Transverse colon (tissue), 4 donors: ENCODE measurements around the gene THAP7. TPM values are rescaled to one million over a fixed set of nuclear protein-coding genes. Genes with fewer than 3 reads are reported as not detected.

ENCODE experiments used
- DNase-seq: peaks from one replicate; pipeline ENCODE4 v3.0.0-alpha.2; 2019
- H3K27ac ChIP-seq, 4 donors: fragments of 200-600 bp; sonication (generic); 2 replicates each; pipeline ENCODE4 v1.5.1; 2016 to 2018; ENCODE audit warnings: inconsistent platforms in 4 of 4
- H3K27me3 ChIP-seq: fragments of 200-600 bp; sonication (generic); 2 replicates; pipeline ENCODE4 v1.5.1; 2017; ENCODE audit warnings: inconsistent platforms
- H3K36me3 ChIP-seq, 4 donors: fragments of 200-600 bp; sonication (generic); 2 replicates each; pipeline ENCODE4 v1.5.1; 2017 to 2019; ENCODE audit warnings: inconsistent platforms in 4 of 4
- H3K4me1 ChIP-seq, 4 donors: fragments of 200-600 bp; sonication (generic); 2 replicates each; pipeline ENCODE4 v1.5.1; 2017 to 2020; ENCODE audit warnings: inconsistent platforms in 4 of 4
- H3K4me3 ChIP-seq, 4 donors: fragments of 200-600 bp; sonication (generic); 1 replicate in 1 of 4; 2 replicates in 3 of 4; pipeline versions ENCODE4 v1.5.1 to v1.6.1; 2017 to 2019; ENCODE audit warnings: inconsistent platforms in 4 of 4
- H3K9me3 ChIP-seq, 2 donors: fragments of 200-600 bp; sonication (generic); 2 replicates each; pipeline ENCODE4 v1.5.1; 2017 to 2019; ENCODE audit warnings: inconsistent platforms in 2 of 2
- CTCF ChIP-seq, 5 experiments: fragments of 200-600 bp in 3 of 5; fragments of 450-650 bp in 2 of 5; sonication (generic) in 3 of 5; IDR thresholded peaks; 1 replicate in 2 of 5; 2 replicates in 3 of 5; pipeline ENCODE4 v1.5.1; 2016 to 2017; ENCODE audit warnings: antibody characterized with exemption in 5 of 5, inconsistent platforms in 3 of 5, mild to moderate bottlenecking in 2 of 5, moderate library complexity in 1 of 5
- EP300 ChIP-seq: sonication (generic); formaldehyde crosslinking; IDR thresholded peaks from one replicate; pipeline ENCODE4 v1.6.1; 2017; ENCODE audit warnings: antibody characterized with exemption, low read depth
- POLR2A ChIP-seq: fragments of 450-650 bp; IDR thresholded peaks from one replicate; pipeline ENCODE4 v1.6.1; 2016; ENCODE audit warnings: antibody characterized with exemption, mild to moderate bottlenecking, moderate library complexity
- POLR2AphosphoS5 ChIP-seq, 3 donors: sonication (generic); formaldehyde crosslinking; IDR thresholded peaks; one replicate each; pipeline ENCODE4 v1.6.1; 2016; ENCODE audit warnings: antibody characterized with exemption in 3 of 3
- WGBS, 2 donors: methylation state at CpG; one replicate each; pipeline ENCODE4 v1.1.5; 2018; ENCODE audit warnings: low coverage in 1 of 2; 5-methylcytosine and 5-hydroxymethylcytosine counted together
- in situ Hi-C, 4 donors: fragments of 200-750 bp; cut with MboI; loops; one replicate each; pipeline versions ENCODE4 v1.15.0 to v1.15.1; 2017; ENCODE audit warnings: low sequenced_read_pairs in 3 of 4, low pct_ligation_motif_present in 1 of 4, low pct_unique_long_range_greater_than_20kb in 1 of 4
- intact Hi-C: fragments of 100-400 bp; cut with DNase I; formaldehyde crosslinking; loops from one replicate; pipeline ENCODE4 v1.15.1; 2023; ENCODE audit warnings: low total_unique reads
- total RNA-seq, 4 donors: library from RNA; depleted of rRNA; stranded (reverse); fragments of >200 nt; gene quantifications; one replicate each; pipeline ENCODE4 v1.1.0, GENCODE V29; 2016

THAP7 gene
- total RNA-seq, 4 donors from 2014 or later: 27.0 to 51.5 (median 32.7) TPM

GRCh38 chr22:21014726-21015465 lies 13.0 kb upstream of the THAP7 start, which contains the start of gene P2RX6:
Gene P2RX6 (plus strand): TSS chr22:21015165. CDS start chr22:21015175, 10 bp downstream.
- in situ Hi-C loops: no loop called here
- H3K4me3 ChIP-seq: peak within 1 kb of the TSS; percentile 20 to 47 (median 33)
- 14 to 39% methylated on average over 3 to 12 of the region's 12 CpGs for WGBS, 2 donors
- no peak for TF ChIP-seq EP300
- TF ChIP-seq POLR2A: peak; percentile 34
- no peak for TF ChIP-seq CTCF (IDR thresholded peaks at IDR 0.05)
- peak in 2 of 3 donors; percentile 27 to 39 for TF ChIP-seq POLR2AphosphoS5 (IDR thresholded peaks at IDR 0.05)
- intact Hi-C loops: no loop called here
- DNase-seq: peak; percentile 52
- no peaks in the 10 kb centered on the region for H3K36me3 ChIP-seq
- no peaks in the 10 kb centered on the region for H3K9me3 ChIP-seq
- peak within 1 kb of the TSS; percentile 58 to 81 (median 72) for H3K27ac ChIP-seq
- H3K27me3 ChIP-seq: no peaks in the 10 kb centered on the region
- H3K4me1 ChIP-seq: peaks cover 14 to 27% (median 20%) of the 10 kb centered on the region in 4 donors

GRCh38 chr22:21014202-21014725 lies 12.3 kb upstream of the THAP7 start:
- DNase-seq: peak; percentile 89
- TF ChIP-seq POLR2A (no peak), EP300 (no peak), CTCF (IDR thresholded peaks at IDR 0.05) (no peak), POLR2AphosphoS5 (IDR thresholded peaks at IDR 0.05) (no peak)

DNA sequence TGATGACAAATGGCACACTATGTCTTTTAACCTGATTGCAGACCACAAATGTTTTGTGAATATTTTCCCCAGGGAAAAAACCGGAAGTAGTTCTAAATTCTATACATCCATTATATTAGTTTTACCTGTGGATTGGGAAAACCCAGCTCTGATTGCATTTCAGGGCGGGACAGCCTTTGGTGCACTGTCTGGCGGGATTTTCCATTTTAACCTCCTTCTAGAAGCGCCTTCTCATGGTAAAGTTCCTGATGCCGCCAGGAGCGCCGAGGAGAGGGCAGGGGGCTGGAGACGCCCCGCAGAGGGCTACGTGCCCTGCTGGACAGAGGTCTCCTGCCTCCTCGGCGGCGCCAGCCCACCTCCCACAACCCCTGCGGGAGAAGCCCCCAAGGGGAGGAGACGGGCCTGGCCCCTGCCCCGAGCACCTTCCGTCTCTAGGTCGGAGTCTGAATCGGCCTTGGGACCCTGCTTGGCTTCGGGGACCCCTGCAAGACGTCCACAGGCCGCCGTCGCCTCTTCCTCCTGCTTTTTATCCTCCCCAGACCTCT lies 11.8 kb upstream of the THAP7 start:
- peaks cover 14 to 27% (median 20%) of the 10 kb centered on the region in 4 donors for H3K4me1 ChIP-seq
- peak overlapping the region; percentile 58 to 81 (median 72) for H3K27ac ChIP-seq
- no peak for DNase-seq
- peak overlapping the region; percentile 20 to 47 (median 33) for H3K4me3 ChIP-seq
- intact Hi-C loops (no loop called here), in situ Hi-C loops (no loop called here)
- no peaks in the 10 kb centered on the region for H3K27me3 ChIP-seq
- 18 to 33% methylated on average over 4 to 22 of the region's 24 CpGs for WGBS, 2 donors
- no peaks in the 10 kb centered on the region for H3K9me3 ChIP-seq
- TF ChIP-seq POLR2AphosphoS5 (IDR thresholded peaks at IDR 0.05) (no peak), POLR2A (no peak), CTCF (IDR thresholded peaks at IDR 0.05) (no peak), EP300 (no peak)
- no peaks in the 10 kb centered on the region for H3K36me3 ChIP-seq

More at GRCh38 chr22:21014202-21014725, 12.3 kb upstream of the THAP7 start:
- peak overlapping the region; percentile 58 to 81 (median 72) for H3K27ac ChIP-seq
- H3K4me1 ChIP-seq: peaks cover 14 to 27% (median 20%) of the 10 kb centered on the region in 4 donors
- no peaks in the 10 kb centered on the region for H3K9me3 ChIP-seq
- in situ Hi-C loops: no loop called here
- intact Hi-C loops: no loop called here
- whole genome bisulfite sequencing, 2 donors: 4 to 5% methylated on average over 3 to 19 of the region's 40 CpGs
- H3K36me3 ChIP-seq: no peaks in the 10 kb centered on the region
- H3K27me3 ChIP-seq: no peaks in the 10 kb centered on the region
- H3K4me3 ChIP-seq: peak overlapping the region; percentile 20 to 47 (median 33)
